Left lung (tissue), 10 donors: ENCODE measurements around the gene RNASEH2B. TPM values are rescaled to one million over a fixed set of nuclear protein-coding genes. Genes with fewer than 3 reads are reported as not detected.
A peak's percentile ranks its signal among the peaks of the same experiment; 100 is the strongest.

Experiments used
- ATAC-seq: fragments of 200-7000 bp; cut with Tn5 transposase; one replicate; pipeline ENCODE4 v1.9.1; 2020; ENCODE audit warnings: moderate library complexity
- DNase-seq, 4 donors: peaks; one replicate each; pipeline ENCODE4 v3.0.0-alpha.2; 2013 to 2020
- H3K27ac ChIP-seq, 2 donors: fragments of 200-600 bp; sonication (generic) in 1 of 2; one replicate each; pipeline versions ENCODE4 v1.5.0 to v1.8.0; 2020 to 2021
- H3K27me3 ChIP-seq, 2 donors: fragments of 200-600 bp; sonication (generic) in 1 of 2; one replicate each; pipeline versions ENCODE4 v1.5.0 to v1.8.0; 2020 to 2021
- H3K36me3 ChIP-seq, 2 donors: fragments of 200-600 bp; sonication (generic) in 1 of 2; one replicate each; pipeline versions ENCODE4 v1.5.0 to v1.8.0; 2020 to 2021
- H3K4me1 ChIP-seq, 2 donors: fragments of 200-600 bp; one replicate each; pipeline ENCODE4 v1.8.0; 2021
- H3K4me3 ChIP-seq, 2 donors: fragments of 200-600 bp; sonication (generic) in 1 of 2; one replicate each; pipeline versions ENCODE4 v1.5.0 to v1.8.0; 2020 to 2021; ENCODE audit warnings: mild to moderate bottlenecking in 1 of 2
- H3K9me3 ChIP-seq, 2 donors: fragments of 200-600 bp; sonication (generic) in 1 of 2; one replicate each; pipeline versions ENCODE4 v1.5.0 to v1.8.0; 2020 to 2021
- CTCF ChIP-seq, 2 donors: fragments of 200-600 bp; sonication (generic) in 1 of 2; IDR thresholded peaks; one replicate each; pipeline versions ENCODE4 v1.5.0 to v1.8.0; 2021; ENCODE audit warnings: antibody characterized with exemption in 2 of 2
- intact Hi-C, 2 donors: fragments of 100-400 bp; cut with DNase I; formaldehyde crosslinking; loops; one replicate each; pipeline versions ENCODE4 v1.11.2 to v1.14.2; 2022
- polyA plus RNA-seq, 6 donors: library from polyadenylated mRNA; unstranded; fragments of 120-200 nt; gene quantifications; one replicate each; pipeline ENCODE4 v1.2.1, GENCODE V29; 2013; ENCODE audit not compliant: insufficient read length in 6 of 6
- total RNA-seq, 2 donors: library from RNA; stranded (reverse); fragmentation: NEBNext Ultra II Directional; extraction: Animal tissue kit (Norgen Biotek cat#: 25700); gene quantifications; one replicate each; pipeline ENCODE4 v1.2.1, GENCODE V29; 2021
- donor health status: DM: no; HTN: yes; CAD: no.
- donor health status: DM: no; HTN: no; CAD: no.

RNASEH2B gene
- total and polyA plus RNA-seq, 8 donors, result 39.6 to 73.3 (median 63.5) TPM

- Histone ChIP-seq H3K4me3 (no peak overlapping the region), H3K27ac (no peak overlapping the region), H3K4me1 (peaks cover 0 to 25% of the 10 kb centered on the region in 2 donors), H3K36me3 (no peaks in the 10 kb centered on the region), H3K9me3 (no peaks in the 10 kb centered on the region), H3K27me3 (no peaks in the 10 kb centered on the region)
- no peak for TF ChIP-seq CTCF (IDR thresholded peaks at IDR 0.05)
- no peak for DNase-seq
- intact Hi-C loops, result no loop called here
- ATAC-seq, result no peak
Observed at GRCh38 chr13:50891206-50891605, 18.4 kb upstream of the RNASEH2B start.

GRCh38 chr13:50892210-50892944 is 17.2 kb upstream of the RNASEH2B start:
- no peaks in the 10 kb centered on the region for H3K36me3 ChIP-seq
- TF ChIP-seq CTCF (IDR thresholded peaks at IDR 0.05), result no peak
- H3K27ac ChIP-seq, result peak overlapping the region in 1 of 2 donors; percentile 66
- no peak overlapping the region for H3K4me3 ChIP-seq
- no peak for DNase-seq
- peaks cover 0 to 25% of the 10 kb centered on the region in 2 donors for H3K4me1 ChIP-seq
- intact Hi-C loops, result no loop called here
- ATAC-seq, result no peak
- no peaks in the 10 kb centered on the region for H3K27me3 ChIP-seq
- no peaks in the 10 kb centered on the region for H3K9me3 ChIP-seq

- intact Hi-C loops, result no loop called here
- no peaks in the 10 kb centered on the region for H3K27me3 ChIP-seq
- DNase-seq, result no peak
- no peaks in the 10 kb centered on the region for H3K9me3 ChIP-seq
- H3K36me3 ChIP-seq, result no peaks in the 10 kb centered on the region
- peaks cover 0 to 25% of the 10 kb centered on the region in 2 donors for H3K4me1 ChIP-seq
- no peak overlapping the region for H3K4me3 ChIP-seq
- H3K27ac ChIP-seq, result peak overlapping the region; percentile 20 to 66
- peak; percentile 62 for ATAC-seq
- TF ChIP-seq CTCF (IDR thresholded peaks at IDR 0.05), result no peak
Observed at GRCh38 chr13:50893211-50893852, 16.3 kb upstream of the RNASEH2B start.

- Histone ChIP-seq H3K4me3 (no peak overlapping the region), H3K27me3 (no peaks in the 10 kb centered on the region), H3K36me3 (no peaks in the 10 kb centered on the region), H3K4me1 (peaks cover 0 to 25% of the 10 kb centered on the region in 2 donors), H3K9me3 (no peaks in the 10 kb centered on the region), H3K27ac (peak overlapping the region; percentile 10 to 66)
- no peak for DNase-seq
- ATAC-seq, result no peak
- intact Hi-C loops, result no loop called here
- no peak for TF ChIP-seq CTCF (IDR thresholded peaks at IDR 0.05)
Observed at GRCh38 chr13:50894012-50894411, 15.6 kb upstream of the RNASEH2B start.

GRCh38 chr13:50894504-50894903 is 15.1 kb upstream of the RNASEH2B start:
- ATAC-seq, result no peak
- no peak overlapping the region for H3K4me3 ChIP-seq

More at GRCh38 chr13:50894504-50894903, 15.1 kb upstream of the RNASEH2B start:
- TF ChIP-seq CTCF (IDR thresholded peaks at IDR 0.05), result no peak
- Histone ChIP-seq H3K9me3 (no peaks in the 10 kb centered on the region), H3K27me3 (no peaks in the 10 kb centered on the region), H3K36me3 (no peaks in the 10 kb centered on the region), H3K27ac (no peak overlapping the region), H3K4me1 (peaks cover 0 to 25% of the 10 kb centered on the region in 2 donors)
- intact Hi-C loops, result no loop called here
- DNase-seq, result no peak
